ENCODE data around the gene ZNF101.

ZNF101 gene

GRCh38 chr19:19668230-19669012, at the start of gene ZNF101:
Gene ZNF101 (plus strand): TSS chr19:19668839. CDS start chr19:19668964, 125 bp downstream.
- peak; percentile 57 for DNase-seq (ENCODE audit: low read depth)
- no peak for TF ChIP-seq CTCF (IDR thresholded peaks at IDR 0.05; ENCODE audit: low read depth, low read length, missing control alignments)
- in situ Hi-C loops (cut with HindIII; ENCODE audit: low sequenced_read_pairs), result no loop called here
- H3K4me3 ChIP-seq (ENCODE audit: low read depth, low read length), result peak within 1 kb of the TSS; percentile 94

- in situ Hi-C loops (cut with HindIII; ENCODE audit: low sequenced_read_pairs), result no loop called here
- H3K4me3 ChIP-seq (ENCODE audit: low read depth, low read length), result peak overlapping the region; percentile 35
Observed at GRCh38 chr19:19619181-19619848, 49.3 kb upstream of the ZNF101 start.

DNA sequence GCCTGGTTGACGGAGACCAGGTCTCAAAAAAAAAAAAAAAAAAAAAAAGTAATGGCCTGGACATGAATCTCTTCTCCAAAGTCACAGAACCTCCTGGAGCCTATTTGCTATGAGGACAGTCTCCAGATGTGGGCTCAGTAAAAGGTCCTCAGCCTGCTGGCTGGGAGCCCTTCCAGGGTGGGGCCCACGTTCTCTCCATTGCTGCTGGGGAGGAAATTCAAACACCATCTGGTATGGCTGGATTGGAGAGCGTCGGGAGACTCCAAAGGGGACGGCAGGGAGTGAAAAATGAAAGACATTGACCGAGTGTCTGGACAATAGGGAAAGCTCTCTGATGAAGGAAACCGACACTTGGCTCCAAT, 48.8 kb upstream of the ZNF101 start:
- DNase-seq (ENCODE audit: low read depth), result no peak
- in situ Hi-C loops (cut with HindIII; ENCODE audit: low sequenced_read_pairs), result no loop called here
- TF ChIP-seq CTCF (IDR thresholded peaks at IDR 0.05; ENCODE audit: low read depth, low read length, missing control alignments), result no peak
- no peak overlapping the region for H3K4me3 ChIP-seq (ENCODE audit: low read depth, low read length)

More at GRCh38 chr19:19619181-19619848, 49.3 kb upstream of the ZNF101 start:
- no peak for DNase-seq (ENCODE audit: low read depth)
- no peak for TF ChIP-seq CTCF (IDR thresholded peaks at IDR 0.05; ENCODE audit: low read depth, low read length, missing control alignments)

GRCh38 chr19:19623383-19623782, 45.3 kb upstream of the ZNF101 start:
- TF ChIP-seq CTCF (IDR thresholded peaks at IDR 0.05; ENCODE audit: low read depth, low read length, missing control alignments), result no peak
- in situ Hi-C loops (cut with HindIII; ENCODE audit: low sequenced_read_pairs), result no loop called here
- no peak for DNase-seq (ENCODE audit: low read depth)

DNA sequence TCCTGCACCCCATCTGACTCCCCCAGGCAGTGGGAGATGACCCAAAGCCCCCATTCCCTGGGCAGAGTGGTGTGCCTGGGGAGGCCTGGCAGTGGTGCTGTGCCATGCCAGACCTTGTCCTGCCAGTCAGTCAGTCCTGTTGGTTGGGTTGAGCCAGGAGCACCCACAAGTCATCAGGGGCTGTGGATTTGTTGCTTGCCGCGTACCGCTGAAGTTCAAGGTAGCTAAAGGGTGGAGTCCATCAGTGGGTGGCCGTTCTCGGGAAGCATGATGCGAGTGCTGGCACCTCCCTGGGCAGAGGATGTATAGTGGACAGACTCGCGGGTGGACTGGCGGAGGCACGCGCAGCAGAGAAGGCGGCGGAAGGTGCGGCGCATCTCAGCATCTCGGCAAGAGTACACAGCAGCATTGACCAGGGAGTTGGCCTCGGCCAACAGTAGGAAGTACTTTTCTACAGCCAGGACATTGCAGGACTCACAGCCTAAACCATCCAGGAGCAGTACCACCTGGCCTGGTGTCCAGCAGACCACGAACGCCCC, 44.5 kb upstream of the ZNF101 start:
- in situ Hi-C loops (cut with HindIII; ENCODE audit: low sequenced_read_pairs), result no loop called here
- TF ChIP-seq CTCF (IDR thresholded peaks at IDR 0.05; ENCODE audit: low read depth, low read length, missing control alignments), result no peak
- no peak for DNase-seq (ENCODE audit: low read depth)
- no peak overlapping the region for H3K4me3 ChIP-seq (ENCODE audit: low read depth, low read length)

More at GRCh38 chr19:19623383-19623782, 45.3 kb upstream of the ZNF101 start:
- H3K4me3 ChIP-seq (ENCODE audit: low read depth, low read length), result no peak overlapping the region

DNA sequence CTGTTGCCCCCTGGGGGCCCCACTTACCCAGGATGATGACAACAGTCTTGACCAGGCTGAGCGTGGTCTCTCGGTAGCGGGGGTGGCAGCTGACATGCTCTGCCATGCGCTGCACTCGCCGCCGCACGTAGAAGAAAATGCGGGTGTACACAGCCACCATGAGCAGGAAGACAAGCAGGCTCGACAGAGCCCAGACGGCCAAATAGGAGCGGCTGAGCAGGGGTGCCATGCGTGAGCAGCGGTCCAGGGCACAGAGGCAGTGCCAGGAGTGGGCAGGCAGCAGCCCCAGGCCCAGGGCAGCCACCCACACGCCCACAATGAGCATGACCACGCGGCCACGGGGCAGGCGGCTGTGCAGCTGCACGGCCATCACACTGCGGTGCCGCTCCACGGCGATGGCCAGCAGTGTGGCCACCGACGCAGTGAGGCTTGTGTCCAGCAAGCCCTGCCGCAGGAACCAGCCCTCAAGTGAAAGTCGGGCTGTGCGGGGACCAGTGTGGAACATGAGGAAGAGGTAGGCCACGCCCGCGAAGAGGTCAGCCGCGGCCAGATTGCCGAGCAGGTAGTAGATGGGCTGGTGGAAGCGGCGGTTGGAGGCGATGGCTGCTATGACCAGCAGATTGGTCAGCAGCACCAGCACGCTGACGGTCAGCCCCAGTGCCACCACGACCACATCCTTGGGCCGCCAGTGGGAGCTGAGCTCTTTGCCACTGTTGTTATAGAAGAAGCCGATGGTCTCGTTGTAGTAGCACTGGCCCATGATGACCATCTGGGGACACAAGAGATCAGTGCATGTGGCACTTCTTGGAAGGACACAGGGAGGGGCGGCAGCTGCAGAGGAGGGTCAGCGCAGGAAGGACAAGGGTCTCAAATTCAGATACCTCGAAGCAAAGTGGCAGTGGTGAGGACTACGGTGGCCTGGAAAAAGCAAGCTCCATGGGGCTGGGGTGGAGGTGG, 41.8 kb upstream of the ZNF101 start:
- H3K4me3 ChIP-seq (ENCODE audit: low read depth, low read length), result no peak overlapping the region
- in situ Hi-C loops (cut with HindIII; ENCODE audit: low sequenced_read_pairs), result no loop called here
- no peak for TF ChIP-seq CTCF (IDR thresholded peaks at IDR 0.05; ENCODE audit: low read depth, low read length, missing control alignments)
- no peak for DNase-seq (ENCODE audit: low read depth)
